Sciatic nerve (tissue), 2 donors: ENCODE results near the gene GFRA1. TPM values are rescaled to one million over a fixed set of nuclear protein-coding genes. Genes with fewer than 3 reads are reported as not detected.
"Not testable (repeated sequence)": the region's sequence is repeated elsewhere in the genome, so short reads cannot be mapped to it uniquely, and the experiment has no call there.

Experiments used
- ATAC-seq: fragments of 200-7000 bp; cut with Tn5 transposase; one replicate; pipeline ENCODE4 v1.9.1; 2020; ENCODE audit warnings: mild to moderate bottlenecking, moderate library complexity
- DNase-seq: peaks from one replicate; pipeline ENCODE4 v3.0.0-alpha.2; 2020; ENCODE audit warnings: low spot score
- intact Hi-C: fragments of 100-400 bp; cut with DNase I; formaldehyde crosslinking; loops from one replicate; pipeline ENCODE4 v1.14.2; 2022
- total RNA-seq: library from RNA; stranded (reverse); fragmentation: NEBNext Ultra II Directional; extraction: Animal tissue kit (Norgen Biotek cat#: 25700); gene quantifications from one replicate; pipeline ENCODE4 v1.2.1, GENCODE V29; 2021
- donor health status: DM: no; HTN: no; CAD: no.
- donor health status: DM: no; HTN: no; CAD: no.

GFRA1 gene
- total RNA-seq, 1 donor from 2014 or later = 65.8 TPM

DNA sequence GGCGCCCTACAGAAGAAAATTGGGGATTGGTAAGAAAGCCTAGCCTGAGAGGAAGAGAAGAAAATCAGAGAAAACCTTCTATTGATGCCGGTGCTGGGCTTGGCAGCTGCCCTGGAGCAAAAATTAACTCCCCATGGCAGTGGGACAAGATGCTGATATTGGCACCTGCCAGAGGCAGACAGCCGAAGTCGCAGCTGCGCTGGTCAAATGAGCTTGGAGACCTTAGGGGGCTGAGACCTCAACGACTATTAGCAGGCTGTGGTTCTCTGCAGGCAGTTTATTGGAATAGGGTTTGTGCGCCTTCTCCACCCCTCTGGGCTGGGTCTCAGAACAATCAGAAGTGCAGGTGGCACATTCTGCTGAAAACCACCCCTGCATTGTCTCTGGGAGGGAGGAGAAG lies 213.7 kb downstream of the GFRA1 start:
- DNase-seq = no peak
- intact Hi-C loops = no loop called here
- ATAC-seq = no peak

DNA sequence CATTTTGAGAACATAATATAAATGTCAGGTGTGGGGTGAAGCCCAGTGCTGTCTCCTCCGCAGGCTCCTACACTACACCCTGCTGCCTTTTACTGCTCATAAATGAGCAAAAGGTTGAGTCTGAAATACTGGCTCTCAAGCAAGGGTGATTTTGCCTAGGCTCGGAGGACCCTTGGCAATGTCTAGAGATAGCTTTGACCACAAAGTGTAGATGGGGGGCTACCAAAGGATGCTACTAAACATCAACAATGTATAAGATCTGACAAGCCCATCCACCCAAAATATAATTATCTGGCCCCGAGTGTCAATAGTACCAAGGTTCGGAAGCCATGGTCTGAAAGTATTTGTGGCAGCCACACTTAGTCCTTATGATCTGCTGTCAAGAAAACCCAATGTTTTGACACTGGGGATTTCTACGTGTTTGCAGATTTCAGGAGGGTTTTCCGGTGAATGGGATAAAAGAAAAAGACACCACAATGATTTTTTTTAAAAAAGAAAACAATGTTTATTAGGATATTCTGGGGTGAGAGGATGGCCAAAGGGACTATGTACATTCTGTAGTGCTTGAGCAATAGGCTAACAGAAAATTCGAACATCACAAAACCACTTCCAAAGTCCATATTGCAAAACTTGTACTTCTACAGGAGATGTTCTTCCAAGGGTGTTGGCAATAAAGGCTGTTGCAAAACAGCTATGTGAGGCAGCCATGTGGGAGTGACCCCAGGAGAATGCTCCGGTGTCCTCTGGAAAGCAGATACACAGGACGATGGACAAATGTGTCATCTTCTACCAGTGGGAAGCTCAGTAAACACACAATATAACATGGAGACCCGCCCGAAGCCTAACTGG lies 216.3 kb downstream of the GFRA1 start:
- no peak for DNase-seq
- intact Hi-C loops = no loop called here
- ATAC-seq = peak; percentile 90

DNA sequence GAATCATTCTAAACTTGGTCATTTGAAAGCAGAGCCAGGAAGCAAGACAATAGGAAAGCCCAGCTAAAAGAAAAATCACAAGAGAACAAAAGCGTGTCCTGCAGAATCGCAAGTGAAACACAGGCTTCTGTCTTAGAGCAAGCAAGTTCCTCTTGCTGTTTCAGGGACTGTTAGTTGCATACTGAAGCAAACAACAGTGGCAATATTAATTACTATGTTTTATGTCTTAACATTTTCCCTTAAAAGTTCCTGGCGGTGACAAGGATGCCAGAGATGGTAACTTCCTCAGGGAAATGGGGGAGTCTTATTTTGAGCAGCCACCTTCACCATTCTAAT lies 217.1 kb downstream of the GFRA1 start:
- intact Hi-C loops = no loop called here
- DNase-seq = no peak
- ATAC-seq = no peak

DNA sequence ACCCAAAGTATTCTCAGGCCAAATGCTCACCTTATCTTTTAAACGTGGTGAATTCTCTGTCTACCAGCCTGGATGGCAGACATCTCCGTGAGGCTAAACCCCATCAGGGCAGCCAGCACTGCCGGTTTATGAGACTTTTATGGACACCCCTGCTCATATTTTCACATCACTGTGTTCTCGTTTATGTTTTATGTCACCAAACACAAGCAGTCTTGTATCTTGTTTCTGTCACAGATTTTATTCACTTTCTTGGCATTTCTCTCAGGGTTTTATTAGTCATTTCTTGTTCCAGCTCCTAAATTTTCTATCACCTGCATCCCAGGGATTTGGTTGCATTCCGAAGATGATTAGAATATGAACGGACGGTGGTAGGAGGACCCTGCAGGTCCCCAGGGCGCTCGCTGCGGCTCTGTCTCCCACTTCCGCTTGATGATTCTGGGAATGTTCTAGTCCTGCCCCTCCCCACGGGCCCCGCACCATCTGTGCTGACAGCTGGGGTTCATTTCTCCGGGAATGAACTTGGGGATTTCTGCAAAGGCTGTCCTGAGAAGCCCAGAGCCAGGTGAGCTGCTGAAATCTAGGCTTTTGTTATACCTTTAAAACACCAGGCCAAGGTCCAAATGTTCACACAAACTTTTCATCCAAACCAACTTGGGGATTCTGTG lies 217.6 kb downstream of the GFRA1 start:
- no peak for ATAC-seq
- intact Hi-C loops = no loop called here

DNA sequence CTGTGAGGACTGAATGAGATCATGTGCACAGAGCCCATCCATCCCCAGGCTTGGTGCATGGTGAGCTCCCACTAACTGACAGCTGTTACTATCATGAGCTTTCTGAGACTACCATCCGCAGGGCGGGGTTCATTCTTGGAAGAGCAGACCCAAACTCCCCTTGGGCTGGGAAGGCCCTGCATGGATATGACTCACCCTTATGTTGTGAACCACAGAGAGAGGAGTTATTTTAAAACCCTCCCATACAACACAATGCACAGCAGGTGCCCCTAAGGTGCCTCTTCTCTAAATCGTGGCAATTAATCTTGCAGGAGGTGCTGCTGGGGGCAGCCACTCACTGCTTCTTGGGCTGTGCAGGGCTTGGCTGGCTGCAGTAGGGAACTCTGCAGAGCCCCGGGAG lies 219.1 kb downstream of the GFRA1 start:
- DNase-seq (no peak), ATAC-seq (no peak)
- intact Hi-C loops = no loop called here

More for the DNA sequence above, 217.6 kb downstream of the GFRA1 start:
- DNase-seq = no peak

DNA sequence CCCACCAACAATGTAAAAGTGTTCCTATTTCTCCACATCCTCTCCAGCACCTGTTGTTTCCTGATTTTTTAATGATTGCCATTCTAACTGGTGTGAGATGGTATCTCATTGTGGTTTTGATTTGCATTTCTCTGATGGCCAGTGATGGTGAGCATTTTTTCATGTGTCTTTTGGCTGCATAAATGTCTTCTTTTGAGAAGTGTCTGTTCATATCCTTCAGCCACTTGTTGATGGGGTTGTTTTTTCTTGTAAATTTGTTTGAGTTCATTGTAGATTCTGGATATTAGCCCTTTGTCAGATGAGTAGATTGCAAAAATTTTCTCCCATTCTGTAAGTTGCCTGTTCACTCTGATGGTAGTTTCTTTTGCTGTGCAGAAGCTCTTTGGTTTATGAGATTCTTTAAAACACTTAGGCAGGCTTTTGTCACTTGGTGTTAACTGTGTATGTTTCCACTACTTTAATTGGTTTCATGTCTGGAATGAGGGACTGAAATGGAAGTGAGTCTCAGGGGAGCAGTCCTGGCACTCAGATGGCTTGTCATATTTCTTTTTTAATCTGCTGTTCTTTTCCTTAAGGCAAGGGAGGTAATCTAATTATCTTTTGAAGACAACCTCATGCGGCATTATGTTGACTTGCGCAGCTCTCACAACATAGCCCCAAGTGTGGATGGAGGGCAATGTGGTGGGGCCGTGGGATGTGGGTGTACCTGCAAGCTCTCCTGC lies 219.8 kb downstream of the GFRA1 start:
- intact Hi-C loops, DNase-seq, ATAC-seq: not testable (repeated sequence)

DNA sequence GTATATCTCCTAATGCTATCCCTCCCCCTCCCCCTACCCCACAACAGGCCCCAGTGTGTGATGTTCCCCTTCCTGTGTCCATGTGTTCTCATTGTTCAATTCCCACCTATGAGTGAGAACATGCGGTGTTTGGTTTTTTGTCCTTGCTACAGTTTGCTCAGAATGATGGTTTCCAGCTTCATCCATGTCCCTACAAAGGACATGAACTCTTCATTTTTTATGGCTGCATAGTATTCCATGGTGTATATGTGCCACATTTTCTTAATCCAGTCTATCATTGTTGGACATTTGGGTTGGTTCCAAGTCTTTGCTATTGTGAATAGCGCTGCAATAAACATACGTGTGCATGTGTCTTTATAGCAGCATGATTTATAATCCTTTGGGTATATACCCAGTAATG lies 220.5 kb downstream of the GFRA1 start:
- intact Hi-C loops, ATAC-seq: not testable (repeated sequence)

DNA sequence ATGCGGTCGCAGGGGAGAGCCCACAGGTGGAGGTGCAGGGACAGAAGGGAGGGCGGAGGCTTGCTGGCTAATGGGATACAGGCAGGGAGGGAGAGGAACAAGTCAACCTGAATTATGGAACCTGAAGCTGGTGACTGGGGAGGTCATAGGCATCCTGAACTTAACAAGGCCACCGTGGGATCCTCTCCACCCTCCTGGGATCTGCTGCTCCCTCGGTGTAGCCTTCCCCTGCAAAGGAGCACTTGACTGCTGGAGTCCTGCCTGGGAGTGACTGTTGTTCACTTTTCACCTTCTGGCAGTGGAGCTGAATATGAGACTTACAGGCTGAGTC lies 223.1 kb downstream of the GFRA1 start:
- DNase-seq (no peak), ATAC-seq (no peak)
- intact Hi-C loops = no loop called here

More for the DNA sequence above, 220.5 kb downstream of the GFRA1 start:
- not testable (repeated sequence) for DNase-seq

DNA sequence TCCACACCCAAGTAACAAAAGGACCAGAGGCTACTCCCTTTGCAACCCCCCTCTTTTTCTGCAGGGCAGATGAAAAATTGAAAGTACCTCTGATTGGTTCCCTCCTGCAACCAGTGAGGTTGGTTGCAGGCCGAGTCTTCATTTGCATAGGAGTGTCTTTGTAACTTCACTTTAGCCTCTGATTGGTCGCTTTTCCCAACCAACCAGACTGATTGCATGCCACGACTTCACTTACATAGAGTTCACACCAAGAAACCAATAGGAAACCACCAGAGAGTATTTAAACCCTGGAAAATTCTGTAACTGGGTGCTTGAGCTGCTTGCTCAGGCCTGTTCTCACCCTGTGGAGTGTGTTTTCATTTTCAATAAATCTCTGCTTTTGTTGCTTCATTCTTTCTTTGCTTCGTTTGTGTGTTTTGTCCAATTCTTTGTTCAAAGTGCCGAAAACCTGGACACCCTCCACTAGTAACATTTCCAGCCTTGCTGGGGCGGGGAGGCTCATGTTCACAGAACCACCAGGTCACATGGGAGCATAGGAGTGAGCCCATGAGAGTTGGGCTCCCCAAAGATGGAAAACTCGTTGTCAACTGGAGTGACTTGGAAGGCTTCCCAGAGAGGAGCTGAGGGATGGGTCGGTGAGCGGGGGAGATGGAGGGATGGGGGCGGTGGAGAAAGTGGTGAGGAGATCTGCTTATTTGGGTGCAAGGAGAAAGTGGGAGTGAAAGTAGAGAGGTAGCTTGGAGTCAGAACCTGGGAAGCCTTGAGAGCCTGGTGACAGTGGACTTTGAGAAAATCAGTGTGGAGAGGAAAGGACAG lies 223.6 kb downstream of the GFRA1 start:
- intact Hi-C loops = no loop called here
- ATAC-seq (no peak), DNase-seq (no peak)

DNA sequence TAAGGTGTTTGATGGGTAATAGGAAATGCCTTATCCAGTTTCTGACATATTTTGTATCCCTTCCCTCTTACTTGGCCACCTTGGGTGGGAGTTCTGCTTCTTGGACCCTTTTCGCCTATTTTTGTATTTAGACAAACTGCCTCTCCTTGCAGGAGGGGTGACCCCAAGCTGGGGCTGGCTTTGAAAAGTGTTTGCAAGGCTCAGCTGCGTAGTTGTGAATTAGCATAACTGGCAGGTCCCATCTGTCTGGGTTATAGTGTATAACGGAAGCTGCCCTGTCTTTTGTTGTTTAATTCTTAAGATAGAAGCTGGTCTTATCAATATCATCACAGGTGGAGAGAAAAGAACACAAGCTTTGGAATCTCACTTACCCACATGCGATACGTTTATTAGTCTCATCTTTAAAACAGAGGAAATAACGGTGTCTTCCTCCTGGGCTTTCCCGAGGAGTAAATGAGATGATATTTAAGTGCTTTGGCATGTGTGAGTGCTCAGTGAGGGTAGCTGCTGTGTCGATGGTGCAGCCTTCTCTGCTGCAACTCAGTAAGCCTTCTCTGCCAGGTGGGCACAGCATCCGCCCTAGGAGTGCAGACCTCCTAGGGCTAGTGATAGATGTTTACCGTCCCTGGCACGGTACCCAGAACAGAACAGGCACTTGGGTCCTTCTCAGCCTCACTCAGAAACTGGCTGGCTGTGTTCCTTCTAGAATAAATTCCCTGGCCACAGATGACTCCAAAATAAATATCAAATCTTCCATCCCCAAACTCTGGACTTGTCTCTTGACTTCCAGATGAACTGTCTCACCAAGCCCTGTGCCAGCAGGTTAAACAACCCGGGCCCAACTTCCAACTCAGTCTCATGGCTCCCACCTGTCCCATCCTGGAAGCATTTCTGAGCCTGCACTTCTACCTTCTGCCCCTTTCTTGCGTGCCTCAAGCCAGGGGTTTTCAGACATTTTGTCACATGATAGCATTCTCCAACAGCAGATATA lies 227.3 kb downstream of the GFRA1 start:
- DNase-seq (no peak), ATAC-seq (peak; percentile 8)
- intact Hi-C loops = no loop called here

DNA sequence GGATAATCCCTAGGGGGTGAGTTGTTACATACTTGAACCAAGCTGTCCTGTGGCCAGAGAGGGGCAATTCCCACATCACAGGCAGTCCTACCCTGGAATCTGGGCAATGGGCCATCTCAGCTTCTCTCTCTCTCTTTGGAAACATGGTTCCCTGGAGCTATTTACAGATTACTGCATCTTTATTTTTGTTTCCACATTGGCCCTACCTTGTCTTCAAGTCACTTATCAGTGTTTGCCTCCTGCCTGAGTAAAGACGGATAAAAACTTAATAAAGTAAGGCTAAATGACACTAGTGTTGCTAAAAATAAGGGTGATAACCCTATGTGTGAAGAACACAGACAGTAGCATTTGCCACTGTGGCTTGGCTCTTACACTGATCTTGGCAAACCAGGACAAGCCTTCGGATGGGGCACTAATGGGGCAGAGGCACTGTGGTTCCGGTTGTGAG lies 228.2 kb downstream of the GFRA1 start:
- DNase-seq (no peak), ATAC-seq (peak; percentile 88)

DNA sequence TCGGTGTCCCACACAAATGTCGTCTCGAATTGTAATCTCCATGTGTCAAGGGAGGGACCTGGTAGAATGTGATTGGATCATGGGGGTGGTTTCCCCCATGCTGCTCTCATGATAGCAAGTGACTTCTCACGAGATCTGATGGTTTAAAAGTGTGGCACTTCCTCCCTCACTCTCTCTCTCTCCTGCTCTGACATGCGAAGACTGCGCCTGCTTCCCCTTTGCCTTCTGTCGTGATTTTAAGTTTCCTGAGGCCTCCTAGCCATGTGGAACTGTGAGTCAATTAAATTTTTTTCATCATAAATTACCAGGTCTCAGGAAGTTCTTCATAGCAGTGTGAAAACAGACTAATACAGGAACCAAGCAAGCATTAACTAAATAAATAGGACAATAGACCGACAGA lies 229.1 kb downstream of the GFRA1 start:
- intact Hi-C loops = no loop called here
- DNase-seq (no peak), ATAC-seq (no peak)

More for the DNA sequence above, 228.2 kb downstream of the GFRA1 start:
- intact Hi-C loops = no loop called here

DNA sequence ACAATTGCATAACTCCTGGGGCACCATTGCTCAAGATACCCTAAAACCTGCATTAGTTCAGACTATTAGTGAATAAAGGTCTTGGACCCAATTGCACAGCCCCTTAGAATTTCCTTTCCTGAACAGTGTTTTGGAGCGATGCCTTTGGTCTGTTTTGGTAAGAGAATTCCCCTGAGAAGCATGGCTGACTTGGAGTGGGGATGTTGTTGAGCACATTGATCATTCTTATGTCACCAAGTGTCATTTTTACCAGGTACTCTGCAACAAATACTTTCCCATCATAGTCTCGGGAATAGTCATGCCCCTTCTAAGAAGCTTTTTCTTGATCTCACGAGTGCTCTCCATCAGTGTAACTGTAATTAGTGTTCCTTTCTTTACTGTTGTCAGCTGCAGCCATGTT lies 229.7 kb downstream of the GFRA1 start:
- intact Hi-C loops = no loop called here
- ATAC-seq (no peak), DNase-seq (no peak)

DNA sequence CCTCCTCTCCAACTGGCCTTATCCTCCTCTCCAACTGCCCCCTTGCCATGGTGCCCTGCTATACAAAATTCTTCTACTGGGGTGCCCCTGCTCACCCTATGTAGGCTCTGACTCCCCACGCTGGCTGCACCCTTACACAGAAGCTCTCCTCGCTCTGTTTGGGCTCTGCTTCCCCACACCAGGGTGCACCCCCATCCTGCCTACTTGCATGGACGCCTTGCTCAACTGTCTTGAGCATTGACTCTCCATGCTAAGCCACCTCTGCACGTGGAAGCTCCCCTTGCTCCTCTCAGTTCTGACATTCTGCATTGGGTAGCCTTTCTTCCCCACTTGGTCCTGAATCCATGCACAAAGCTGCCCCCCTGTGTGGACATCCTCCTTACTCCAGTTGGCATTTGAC lies 231.1 kb downstream of the GFRA1 start:
- ATAC-seq (no peak), DNase-seq (no peak)
- intact Hi-C loops = no loop called here

DNA sequence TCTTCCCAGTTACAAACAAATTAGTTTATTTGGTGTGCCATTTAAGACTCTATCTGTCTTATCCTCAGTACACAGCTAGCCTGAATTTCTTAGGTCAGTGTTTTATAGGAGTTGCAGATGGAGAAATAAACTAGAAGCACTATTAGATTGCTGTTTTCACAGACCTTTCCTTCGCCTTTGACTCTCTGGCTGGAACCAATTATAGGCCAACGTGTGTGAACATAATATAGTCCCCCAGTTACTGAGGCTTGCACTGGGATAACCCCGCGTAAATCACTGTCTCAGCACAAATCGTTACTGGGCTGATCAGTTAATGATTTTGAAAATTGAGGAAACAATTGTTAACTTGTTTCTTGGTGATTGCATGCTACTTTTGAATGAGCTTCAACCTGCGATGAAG lies 233.4 kb downstream of the GFRA1 start:
- DNase-seq (no peak), ATAC-seq (peak; percentile 74)
- intact Hi-C loops = no loop called here

DNA sequence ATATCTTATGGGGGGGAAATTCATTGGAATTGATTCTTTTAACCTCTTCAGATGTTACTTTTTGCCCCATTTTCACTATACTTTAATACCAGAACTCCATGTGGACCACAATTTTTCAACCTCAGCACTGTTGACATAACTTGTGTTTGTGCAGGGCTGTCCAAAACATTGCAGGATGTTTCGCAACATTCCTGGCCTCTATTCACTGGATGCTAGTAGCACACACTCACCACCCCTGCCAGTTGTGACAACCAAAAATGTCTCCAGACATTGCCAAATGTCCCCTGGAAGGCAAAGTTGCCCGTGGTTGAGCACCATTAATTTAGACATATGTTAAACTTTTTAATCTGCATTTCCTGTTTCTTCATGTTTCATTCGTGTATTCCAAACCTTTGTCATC lies 234.7 kb downstream of the GFRA1 start:
- DNase-seq (peak; percentile 68), ATAC-seq (peak; percentile 98)
- intact Hi-C loops = no loop called here

DNA sequence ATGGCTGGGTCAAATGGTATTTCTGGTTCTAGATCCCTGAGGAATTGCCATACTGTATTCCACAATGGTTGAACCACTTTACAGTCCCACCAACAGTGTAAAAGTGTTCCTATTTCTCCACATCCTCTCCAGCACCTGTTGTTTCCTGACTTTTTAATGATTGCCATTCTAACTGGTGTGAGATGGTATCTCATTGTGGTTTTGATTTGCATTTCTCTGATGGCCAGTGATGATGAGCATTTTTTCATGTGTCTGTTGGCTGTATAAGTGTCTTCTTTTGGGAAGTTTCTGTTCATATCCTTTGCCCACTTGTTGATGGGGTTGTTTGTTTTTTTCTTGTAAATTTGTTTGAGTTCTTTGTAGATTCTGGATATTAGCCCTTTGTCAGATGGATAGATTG lies 237.6 kb downstream of the GFRA1 start:
- intact Hi-C loops, DNase-seq, ATAC-seq: not testable (repeated sequence)

DNA sequence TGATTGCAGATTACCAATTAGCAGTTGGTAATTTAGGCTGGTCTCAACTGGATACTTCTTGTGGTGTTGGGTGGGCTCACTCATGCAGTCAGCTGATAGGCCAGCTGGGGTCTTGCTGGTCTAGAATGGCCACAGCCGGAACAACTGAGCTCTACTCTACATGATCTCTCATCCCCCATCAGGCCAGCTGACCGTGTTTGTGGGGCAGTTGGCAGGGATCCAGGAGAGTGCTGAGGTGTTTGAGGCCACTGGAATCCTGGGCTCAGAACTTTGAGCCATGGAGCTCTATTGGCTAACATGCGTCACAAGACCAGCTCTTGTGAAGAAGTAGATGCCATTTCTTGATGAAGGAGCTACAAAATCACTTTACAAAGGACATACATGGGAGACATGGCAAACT lies 242.4 kb downstream of the GFRA1 start:
- intact Hi-C loops = no loop called here
- no peak for ATAC-seq
- DNase-seq = no peak
